Activated CD4-positive, alpha-beta memory T cell treated with anti-CD3 and anti-CD28 coated beads, Interleukin-2, amount 10 ng/mL, durations not matched to agents 7 days and 5 days (primary cell): ENCODE measurements around the gene HS3ST3A1. TPM values are rescaled to one million over a fixed set of nuclear protein-coding genes. Genes with fewer than 3 reads are reported as not detected.

Experiments
- CTCF ChIA-PET: fragments of 350-600 bp; sonication (Branson Sonifier 250); formaldehyde crosslinking; loops from one replicate; lab custom pipeline; 2021; ENCODE audit warnings: antibody characterized with exemption, inconsistent platforms; lab: Charles Lee
- POLR2A ChIA-PET: fragments of 350-600 bp; sonication (Branson Sonifier 250); formaldehyde crosslinking; loops from one replicate; lab custom pipeline; 2021; ENCODE audit warnings: antibody characterized with exemption; lab: Charles Lee
- DNase-seq: peaks from one replicate; pipeline ENCODE4 v3.0.0-alpha.2; 2020
- H3K27ac Mint-ChIP-seq: one replicate; pipeline ENCODE4 v1.8.0; 2021; ENCODE audit warnings: mild to moderate bottlenecking, mixed read lengths
- H3K27me3 Mint-ChIP-seq: one replicate; pipeline ENCODE4 v1.8.0; 2021; ENCODE audit warnings: mixed read lengths
- H3K36me3 Mint-ChIP-seq: one replicate; pipeline ENCODE4 v1.8.0; 2021; ENCODE audit warnings: low read depth, mixed read lengths
- H3K4me1 Mint-ChIP-seq: one replicate; pipeline ENCODE4 v1.8.0; 2021; ENCODE audit warnings: mixed read lengths
- H3K4me3 Mint-ChIP-seq: one replicate; pipeline ENCODE4 v1.8.0; 2021; ENCODE audit warnings: mild to moderate bottlenecking, mixed read lengths
- H3K9me3 Mint-ChIP-seq: one replicate; pipeline ENCODE4 v1.8.0; 2021; ENCODE audit warnings: mixed read lengths
- total RNA-seq, 2 experiments: library from RNA; stranded (reverse); gene quantifications; one replicate each; pipeline ENCODE4 v1.2.3, GENCODE V29; 2021

Gene HS3ST3A1
- total RNA-seq, 2 experiments from 2014 or later: 2.5 to 2.8 TPM

GRCh38 chr17:13581925-13582324, 19.8 kb downstream of the HS3ST3A1 start:
- Mint-ChIP-seq H3K27ac (no peak overlapping the region), H3K9me3 (no peaks in the 10 kb centered on the region), H3K27me3 (peaks cover 6% of the 10 kb centered on the region), H3K36me3 (no peaks in the 10 kb centered on the region), H3K4me3 (no peak overlapping the region), H3K4me1 (no peaks in the 10 kb centered on the region)
- POLR2A ChIA-PET: no interaction called here
- no peak for DNase-seq
- CTCF ChIA-PET: interaction anchor here (0.6 to 1.0 kb wide), 4 partner anchors 8 to 1345 kb away, joined by 3 to 4 read pairs (median 3); no protein-coding TSS in a partner anchor

GRCh38 chr17:13580790-13581189, 20.9 kb downstream of the HS3ST3A1 start:
- Mint-ChIP-seq H3K27ac (no peak overlapping the region), H3K9me3 (no peaks in the 10 kb centered on the region), H3K4me1 (no peaks in the 10 kb centered on the region), H3K4me3 (no peak overlapping the region), H3K27me3 (peaks cover 6% of the 10 kb centered on the region), H3K36me3 (no peaks in the 10 kb centered on the region)
- ChIA-PET POLR2A (no interaction called here), CTCF (no interaction called here)
- DNase-seq: no peak

GRCh38 chr17:13576661-13577526, 24.8 kb downstream of the HS3ST3A1 start:
- Mint-ChIP-seq H3K27ac (no peak overlapping the region), H3K9me3 (no peaks in the 10 kb centered on the region), H3K36me3 (no peaks in the 10 kb centered on the region), H3K27me3 (no peaks in the 10 kb centered on the region), H3K4me1 (no peaks in the 10 kb centered on the region), H3K4me3 (no peak overlapping the region)
- ChIA-PET CTCF (no interaction called here), POLR2A (no interaction called here)
- no peak for DNase-seq

- H3K9me3 Mint-ChIP-seq: no peaks in the 10 kb centered on the region
- no peak overlapping the region for H3K4me3 Mint-ChIP-seq
- DNase-seq: no peak
- peaks cover 3% of the 10 kb centered on the region for H3K27me3 Mint-ChIP-seq
- no peak overlapping the region for H3K27ac Mint-ChIP-seq
- H3K36me3 Mint-ChIP-seq: no peaks in the 10 kb centered on the region
- CTCF ChIA-PET: interaction anchor here (0.8 kb wide), 1 partner anchor 725 kb away, joined by 3 read pairs; the partner anchor contains the start of gene HS3ST3B1
- POLR2A ChIA-PET: no interaction called here
- H3K4me1 Mint-ChIP-seq: no peaks in the 10 kb centered on the region
Observed at GRCh38 chr17:13575922-13576419, 25.8 kb downstream of the HS3ST3A1 start.

- Mint-ChIP-seq H3K27me3 (peaks cover 3% of the 10 kb centered on the region), H3K27ac (no peak overlapping the region), H3K9me3 (no peaks in the 10 kb centered on the region), H3K36me3 (no peaks in the 10 kb centered on the region), H3K4me1 (no peaks in the 10 kb centered on the region), H3K4me3 (no peak overlapping the region)
- CTCF ChIA-PET: interaction anchor here (0.8 kb wide), 1 partner anchor 726 kb away, joined by 3 read pairs; the partner anchor contains the start of gene HS3ST3B1
- POLR2A ChIA-PET: no interaction called here
- no peak for DNase-seq
Observed at GRCh38 chr17:13575466-13575865, 26.3 kb downstream of the HS3ST3A1 start.

- Mint-ChIP-seq H3K4me3 (no peak overlapping the region), H3K27me3 (peaks cover 3% of the 10 kb centered on the region), H3K27ac (no peak overlapping the region), H3K36me3 (no peaks in the 10 kb centered on the region), H3K4me1 (no peaks in the 10 kb centered on the region), H3K9me3 (no peaks in the 10 kb centered on the region)
- POLR2A ChIA-PET: no interaction called here
- DNase-seq: no peak
- CTCF ChIA-PET: no interaction called here
Observed at GRCh38 chr17:13572581-13572980, 29.1 kb downstream of the HS3ST3A1 start.

- no peaks in the 10 kb centered on the region for H3K36me3 Mint-ChIP-seq
- H3K9me3 Mint-ChIP-seq: no peaks in the 10 kb centered on the region
- no peak for DNase-seq
- H3K27ac Mint-ChIP-seq: no peak overlapping the region
- CTCF ChIA-PET: no interaction called here
- no peak overlapping the region for H3K4me3 Mint-ChIP-seq
- POLR2A ChIA-PET: no interaction called here
- peaks cover 5% of the 10 kb centered on the region for H3K4me1 Mint-ChIP-seq
- H3K27me3 Mint-ChIP-seq: peaks cover 3% of the 10 kb centered on the region
Observed at GRCh38 chr17:13569398-13570123, 32.2 kb downstream of the HS3ST3A1 start.

GRCh38 chr17:13568582-13569397, 32.9 kb downstream of the HS3ST3A1 start:
- Mint-ChIP-seq H3K27me3 (peaks cover 3% of the 10 kb centered on the region), H3K4me3 (no peak overlapping the region), H3K36me3 (no peaks in the 10 kb centered on the region), H3K4me1 (peaks cover 5% of the 10 kb centered on the region), H3K9me3 (no peaks in the 10 kb centered on the region), H3K27ac (no peak overlapping the region)
- ChIA-PET POLR2A (no interaction called here), CTCF (no interaction called here)
- no peak for DNase-seq

- Mint-ChIP-seq H3K9me3 (no peaks in the 10 kb centered on the region), H3K4me3 (no peak overlapping the region), H3K27ac (no peak overlapping the region), H3K4me1 (peaks cover 5% of the 10 kb centered on the region), H3K36me3 (no peaks in the 10 kb centered on the region), H3K27me3 (no peaks in the 10 kb centered on the region)
- CTCF ChIA-PET: no interaction called here
- DNase-seq: no peak
- POLR2A ChIA-PET: no interaction called here
Observed at GRCh38 chr17:13563866-13564265, 37.9 kb downstream of the HS3ST3A1 start.

GRCh38 chr17:13562271-13562800, 39.4 kb downstream of the HS3ST3A1 start:
- H3K27me3 Mint-ChIP-seq: no peaks in the 10 kb centered on the region
- no peaks in the 10 kb centered on the region for H3K9me3 Mint-ChIP-seq
- peaks cover 5% of the 10 kb centered on the region for H3K4me1 Mint-ChIP-seq
- CTCF ChIA-PET: no interaction called here
- no peak overlapping the region for H3K27ac Mint-ChIP-seq
- no peaks in the 10 kb centered on the region for H3K36me3 Mint-ChIP-seq
- POLR2A ChIA-PET: no interaction called here
- H3K4me3 Mint-ChIP-seq: no peak overlapping the region
- no peak for DNase-seq

GRCh38 chr17:13561606-13562270, 40.0 kb downstream of the HS3ST3A1 start:
- H3K36me3 Mint-ChIP-seq: no peaks in the 10 kb centered on the region
- H3K27ac Mint-ChIP-seq: no peak overlapping the region
- ChIA-PET CTCF (no interaction called here), POLR2A (no interaction called here)
- DNase-seq: no peak
- H3K4me3 Mint-ChIP-seq: no peak overlapping the region
- no peaks in the 10 kb centered on the region for H3K9me3 Mint-ChIP-seq
- no peaks in the 10 kb centered on the region for H3K27me3 Mint-ChIP-seq
- peaks cover 5% of the 10 kb centered on the region for H3K4me1 Mint-ChIP-seq

GRCh38 chr17:13560935-13561334, 40.8 kb downstream of the HS3ST3A1 start:
- no peaks in the 10 kb centered on the region for H3K9me3 Mint-ChIP-seq
- H3K4me3 Mint-ChIP-seq: no peak overlapping the region
- no peak for DNase-seq
- H3K36me3 Mint-ChIP-seq: no peaks in the 10 kb centered on the region
- no peaks in the 10 kb centered on the region for H3K27me3 Mint-ChIP-seq
- no peak overlapping the region for H3K27ac Mint-ChIP-seq
- POLR2A ChIA-PET: no interaction called here
- H3K4me1 Mint-ChIP-seq: no peaks in the 10 kb centered on the region
- CTCF ChIA-PET: no interaction called here
